BLaER1 (cell line): ENCODE results near the gene METTL9.
A peak's percentile ranks its signal among the peaks of the same experiment; 100 is the strongest.
"Not testable (repeated sequence)": the region's sequence is repeated elsewhere in the genome, so short reads cannot be mapped to it uniquely, and the experiment has no call there.

Experiments
- H3K27ac ChIP-seq: shearing (Covaris generic); formaldehyde crosslinking; 2 replicates; pipeline ENCODE4 v1.8.1; 2022
- H3K27me3 ChIP-seq: shearing (Covaris generic); formaldehyde crosslinking; 2 replicates; pipeline ENCODE4 v1.8.1; 2022
- H3K36me3 ChIP-seq: shearing (Covaris generic); formaldehyde crosslinking; 2 replicates; pipeline ENCODE4 v1.8.1; 2022
- H3K4me1 ChIP-seq: shearing (Covaris generic); formaldehyde crosslinking; 2 replicates; pipeline ENCODE4 v1.8.1; 2022
- H3K4me2 ChIP-seq: shearing (Covaris generic); formaldehyde crosslinking; 2 replicates; pipeline ENCODE4 v1.8.1; 2022
- H3K4me3 ChIP-seq: shearing (Covaris generic); formaldehyde crosslinking; 2 replicates; pipeline ENCODE4 v1.8.1; 2022
- H3K9ac ChIP-seq: shearing (Covaris generic); formaldehyde crosslinking; 2 replicates; pipeline ENCODE4 v1.8.1; 2022
- H3K9me3 ChIP-seq: shearing (Covaris generic); formaldehyde crosslinking; 2 replicates; pipeline ENCODE4 v1.8.1; 2022
- H4K20me1 ChIP-seq: shearing (Covaris generic); formaldehyde crosslinking; 2 replicates; pipeline ENCODE4 v1.8.1; 2022
- Cebpa-rat ChIP-seq: shearing (Covaris generic); IDR thresholded peaks from 2 replicates; pipeline ENCODE4 v1.8.1; 2022

METTL9 gene

GRCh38 chr16:21599122-21600030 lies at the start of gene METTL9:
Gene METTL9, plus strand, starts transcription at chr16:21599577. Its CDS starts 157 bp downstream, at chr16:21599734.
- H3K9me3 ChIP-seq = no peaks in the 10 kb centered on the region
- TF ChIP-seq Cebpa-rat = no peak
- peak within 1 kb of the TSS; percentile 91 for H3K4me3 ChIP-seq
- H3K4me1 ChIP-seq = peaks cover 40% of the 10 kb centered on the region
- H3K36me3 ChIP-seq = no peaks in the 10 kb centered on the region
- H3K4me2 ChIP-seq = peak within 1 kb of the TSS; percentile 91
- peaks cover 45% of the 10 kb centered on the region for H4K20me1 ChIP-seq
- H3K27me3 ChIP-seq = no peaks in the 10 kb centered on the region
- peak within 1 kb of the TSS; percentile 93 for H3K27ac ChIP-seq
- peak within 1 kb of the TSS; percentile 95 for H3K9ac ChIP-seq

- H3K4me2 ChIP-seq, H3K36me3 ChIP-seq, H3K27me3 ChIP-seq, H3K4me3 ChIP-seq, H3K9ac ChIP-seq, H4K20me1 ChIP-seq, H3K9me3 ChIP-seq, H3K27ac ChIP-seq: not testable (repeated sequence)
- H3K4me1 ChIP-seq = peaks cover 32% of the 10 kb centered on the region
Measured at GRCh38 chr16:21549975-21550374, 49.4 kb upstream of the METTL9 start.

- H3K9me3 ChIP-seq, H3K36me3 ChIP-seq, H3K4me2 ChIP-seq, H3K9ac ChIP-seq, H4K20me1 ChIP-seq, H3K4me3 ChIP-seq, H3K27ac ChIP-seq, H3K27me3 ChIP-seq: not testable (repeated sequence)
- peaks cover 33% of the 10 kb centered on the region for H3K4me1 ChIP-seq
Measured at GRCh38 chr16:21550435-21550834, 48.9 kb upstream of the METTL9 start.

GRCh38 chr16:21551076-21551475 lies 48.3 kb upstream of the METTL9 start:
- not testable (repeated sequence) for H4K20me1 ChIP-seq, H3K4me3 ChIP-seq, H3K36me3 ChIP-seq, H3K9ac ChIP-seq, H3K27ac ChIP-seq, H3K27me3 ChIP-seq, H3K4me2 ChIP-seq, H3K9me3 ChIP-seq
- peaks cover 30% of the 10 kb centered on the region for H3K4me1 ChIP-seq

GRCh38 chr16:21551600-21551999 lies 47.8 kb upstream of the METTL9 start:
- not testable (repeated sequence) for H3K27me3 ChIP-seq, H3K9me3 ChIP-seq, H3K4me3 ChIP-seq

GRCh38 chr16:21553481-21554296 lies 45.7 kb upstream of the METTL9 start:
- not testable (repeated sequence) for H3K9me3 ChIP-seq, H3K9ac ChIP-seq, H3K36me3 ChIP-seq, H3K4me3 ChIP-seq, H3K27me3 ChIP-seq, H4K20me1 ChIP-seq
- peak overlapping the region; percentile 87 for H3K4me2 ChIP-seq
- H3K4me1 ChIP-seq = peaks cover 37% of the 10 kb centered on the region
- 0 out of 2 replicates have a peak overlapping the region, but pooled peaks have one; percentile 37 for H3K27ac ChIP-seq

More at GRCh38 chr16:21551600-21551999, 47.8 kb upstream of the METTL9 start:
- H3K36me3 ChIP-seq, H3K27ac ChIP-seq, H4K20me1 ChIP-seq, H3K9ac ChIP-seq, H3K4me2 ChIP-seq: not testable (repeated sequence)
- H3K4me1 ChIP-seq = peaks cover 36% of the 10 kb centered on the region

GRCh38 chr16:21554795-21555585 lies 44.4 kb upstream of the METTL9 start:
- no peak for TF ChIP-seq Cebpa-rat
- peak overlapping the region; percentile 67; the same call in 1 of the 2 replicates for H3K9ac ChIP-seq
- H3K9me3 ChIP-seq = no peaks in the 10 kb centered on the region
- H3K4me2 ChIP-seq = peak overlapping the region; percentile 87
- H4K20me1 ChIP-seq = no peaks in the 10 kb centered on the region
- H3K27ac ChIP-seq = peak overlapping the region; percentile 83
- no peaks in the 10 kb centered on the region for H3K27me3 ChIP-seq
- H3K4me1 ChIP-seq = peaks cover 37% of the 10 kb centered on the region
- H3K4me3 ChIP-seq = peak overlapping the region; percentile 60
- H3K36me3 ChIP-seq = no peaks in the 10 kb centered on the region

- H3K36me3 ChIP-seq, H4K20me1 ChIP-seq, H3K27me3 ChIP-seq, H3K9me3 ChIP-seq, H3K4me3 ChIP-seq, H3K9ac ChIP-seq: not testable (repeated sequence)
- Histone ChIP-seq H3K4me1 (peaks cover 37% of the 10 kb centered on the region), H3K4me2 (peak overlapping the region; percentile 87), H3K27ac (peak overlapping the region; percentile 83; the same call in 1 of the 2 replicates)
Measured at GRCh38 chr16:21555621-21556020, 43.8 kb upstream of the METTL9 start.

- H3K4me1 ChIP-seq = peaks cover 37% of the 10 kb centered on the region
- H3K9me3 ChIP-seq, H3K27me3 ChIP-seq, H3K27ac ChIP-seq, H3K4me3 ChIP-seq, H4K20me1 ChIP-seq, H3K36me3 ChIP-seq, H3K9ac ChIP-seq: not testable (repeated sequence)
- H3K4me2 ChIP-seq = peak overlapping the region; percentile 30; the same call in 1 of the 2 replicates
Measured at GRCh38 chr16:21556026-21556595, 43.3 kb upstream of the METTL9 start.

GRCh38 chr16:21556651-21557241 lies 42.6 kb upstream of the METTL9 start:
- H3K27me3 ChIP-seq, H3K9me3 ChIP-seq, H3K4me3 ChIP-seq, H3K27ac ChIP-seq, H3K9ac ChIP-seq, H3K36me3 ChIP-seq, H4K20me1 ChIP-seq: not testable (repeated sequence)
- Histone ChIP-seq H3K4me1 (peaks cover 37% of the 10 kb centered on the region), H3K4me2 (peak overlapping the region; percentile 30; the same call in 1 of the 2 replicates)
